Liver (tissue), 3 donors: Measurements from ENCODE around the gene TEX2.
A peak's percentile ranks its signal among the peaks of the same experiment; 100 is the strongest.

Source experiments
- ATF3 ChIP-seq: IDR thresholded peaks from 2 replicates; pipeline ENCODE4 v1.6.1; 2016; ENCODE audit warnings: antibody characterized with exemption
- CTCF ChIP-seq: fragments of 150-350 bp; IDR thresholded peaks from 2 replicates; pipeline ENCODE4 v1.5.1; 2017; ENCODE audit warnings: improper control_type of control experiment, low read depth, low read length; ENCODE audit not compliant: missing input control
- FOXA2 ChIP-seq: IDR thresholded peaks from 2 replicates; pipeline ENCODE4 v1.6.1; 2016; ENCODE audit warnings: antibody characterized with exemption
- JUND ChIP-seq, 2 donors: IDR thresholded peaks; 2 replicates each; pipeline ENCODE4 v1.6.1; 2016; ENCODE audit warnings: antibody characterized with exemption in 2 of 2
- MAX ChIP-seq: IDR thresholded peaks from 2 replicates; pipeline ENCODE4 v1.6.1; 2016; ENCODE audit warnings: antibody characterized with exemption
- RAD21 ChIP-seq, 2 donors: IDR thresholded peaks; 2 replicates each; pipeline ENCODE4 v1.6.1; 2016; ENCODE audit warnings: antibody characterized with exemption in 2 of 2, mild to moderate bottlenecking in 2 of 2
- REST ChIP-seq: IDR thresholded peaks from 2 replicates; pipeline ENCODE4 v1.6.1; 2016; ENCODE audit warnings: antibody characterized with exemption, mild to moderate bottlenecking
- RXRA ChIP-seq, 2 donors: IDR thresholded peaks; 2 replicates each; pipeline ENCODE4 v1.6.1; 2017 to 2018; ENCODE audit warnings: antibody characterized with exemption in 2 of 2, mild to moderate bottlenecking in 1 of 2
- SP1 ChIP-seq: IDR thresholded peaks from 2 replicates; pipeline ENCODE4 v1.6.1; 2018; ENCODE audit warnings: antibody characterized with exemption, mild to moderate bottlenecking
- YY1 ChIP-seq: IDR thresholded peaks from 2 replicates; pipeline ENCODE4 v1.6.1; 2016; ENCODE audit warnings: antibody characterized with exemption, mild to moderate bottlenecking
- ZBTB33 ChIP-seq: IDR thresholded peaks from 2 replicates; pipeline ENCODE4 v1.6.1; 2016; ENCODE audit warnings: antibody characterized with exemption
- donor health status: healthy.
- donor health status: healthy.

GRCh38 chr17:64255764-64256163 lies 7.3 kb downstream of the TEX2 start:
- TF ChIP-seq REST: no peak
- no peak for TF ChIP-seq CTCF
- no peak for TF ChIP-seq MAX
- no peak for TF ChIP-seq ATF3
- TF ChIP-seq YY1: no peak
- no peak for TF ChIP-seq FOXA2
- TF ChIP-seq JUND (IDR thresholded peaks at IDR 0.05): no peak
- TF ChIP-seq RAD21 (IDR thresholded peaks at IDR 0.05): peak in 1 of 2 donors; percentile 15
- TF ChIP-seq SP1: no peak
- TF ChIP-seq ZBTB33: no peak
- peak; percentile 10 to 32 for TF ChIP-seq RXRA (IDR thresholded peaks at IDR 0.05)
